A673 (cell line): ENCODE measurements around the gene PARM1. TPM values are rescaled to one million over a fixed set of nuclear protein-coding genes. Genes with fewer than 3 reads are reported as not detected.

Experiments
- BruUV-seq: library from RNA; stranded (reverse); fragments of 400-500 nt; replicated peaks from 2 replicates; lab custom pipeline; 2021; lab: Mats Ljungman, UMichigan
- CTCF ChIA-PET: fragments of 300-600 bp; sonication (Branson Sonifier 250); formaldehyde crosslinking; loops from one replicate; lab custom pipeline; 2022; ENCODE audit warnings: antibody characterized with exemption; lab: Charles Lee
- POLR2A ChIA-PET: fragments of 300-600 bp; sonication (Branson Sonifier 250); formaldehyde crosslinking; loops from one replicate; lab custom pipeline; 2022; ENCODE audit warnings: antibody characterized with exemption; ENCODE audit not compliant: low non-redundant PET; lab: Charles Lee
- DNase-seq: peaks from one replicate; pipeline ENCODE4 v3.0.0-alpha.2; 2015; ENCODE audit warnings: low spot score
- H3K27ac ChIP-seq: fragments of 200-600 bp; sonication (generic); 2 replicates; pipeline ENCODE4 v1.5.1; 2016; ENCODE audit warnings: mixed run types, low read depth, mild to moderate bottlenecking, mixed read lengths, antibody characterized with exemption, low read length; ENCODE audit not compliant: poor library complexity, severe bottlenecking
- H3K27me3 ChIP-seq: fragments of 200-600 bp; sonication (generic); replicated peaks from 2 replicates; pipeline ENCODE4 v1.6.1; 2017; ENCODE audit warnings: mixed run types, low read depth, mild to moderate bottlenecking, mixed read lengths, antibody characterized with exemption, low read length; ENCODE audit not compliant: insufficient read depth, poor library complexity
- H3K36me3 ChIP-seq: fragments of 200-600 bp; sonication (generic); 2 replicates; pipeline ENCODE4 v1.6.1; 2016; ENCODE audit warnings: mixed run types, mild to moderate bottlenecking, mixed read lengths, antibody characterized with exemption, low read length; ENCODE audit not compliant: insufficient read depth, poor library complexity, severe bottlenecking
- H3K4me1 ChIP-seq: fragments of 200-600 bp; sonication (generic); 2 replicates; pipeline ENCODE4 v1.6.1; 2017; ENCODE audit warnings: mixed run types, mild to moderate bottlenecking, mixed read lengths, antibody characterized with exemption, low read length; ENCODE audit not compliant: insufficient read depth, poor library complexity, severe bottlenecking
- H3K4me3 ChIP-seq: fragments of 200-600 bp; sonication (generic); 2 replicates; pipeline ENCODE4 v1.5.1; 2016; ENCODE audit warnings: low read depth, mixed run types, mild to moderate bottlenecking, mixed read lengths, low read length; ENCODE audit not compliant: poor library complexity, severe bottlenecking
- H3K9me3 ChIP-seq: fragments of 200-600 bp; sonication (generic); 2 replicates; pipeline ENCODE4 v1.6.1; 2016; ENCODE audit warnings: mixed run types, low read depth, mild to moderate bottlenecking, mixed read lengths, antibody characterized with exemption, low read length; ENCODE audit not compliant: poor library complexity, severe bottlenecking
- CTCF ChIP-seq: fragments of 300-800, 200-600 bp; sonication (generic); conservative IDR thresholded peaks from 2 replicates; pipeline ENCODE4 v1.5.1; 2017; ENCODE audit warnings: low read depth, mild to moderate bottlenecking, antibody characterized with exemption, low read length, moderate library complexity, mixed read lengths
- EZH2 ChIP-seq: fragments of 200-600 bp; sonication (generic); IDR thresholded peaks from 2 replicates; pipeline ENCODE4 v1.6.1; 2017; ENCODE audit warnings: borderline replicate concordance, low read depth, mild to moderate bottlenecking, mixed read lengths, antibody characterized with exemption, low read length; ENCODE audit not compliant: poor library complexity, severe bottlenecking
- intact Hi-C: fragments of 100-400 bp; cut with micrococcal nuclease; formaldehyde crosslinking; loops from one replicate; pipeline ENCODE4 v1.10.0; 2022; ENCODE audit not compliant: unreplicated experiment
- total RNA-seq: library from RNA; stranded (reverse); gene quantifications from 2 replicates; pipeline ENCODE4 v1.2.3, GENCODE V29; 2021

Gene PARM1
- total RNA-seq, 1 experiment from 2014 or later: 12.3 TPM

GRCh38 chr4:74964311-74964710 is 31.4 kb downstream of the PARM1 start:
- POLR2A ChIA-PET: no interaction called here
- no peak overlapping the region for H3K4me3 ChIP-seq
- no peaks in the 10 kb centered on the region for H3K36me3 ChIP-seq
- H3K27me3 ChIP-seq: no peaks in the 10 kb centered on the region
- H3K27ac ChIP-seq: no peak overlapping the region
- intact Hi-C loops: no loop called here
- H3K4me1 ChIP-seq: no peaks in the 10 kb centered on the region
- CTCF ChIA-PET: no interaction called here
- no peak for DNase-seq
- no peak for TF ChIP-seq CTCF
- TF ChIP-seq EZH2: no peak
- BruUV-seq: no TSS peak
- no peaks in the 10 kb centered on the region for H3K9me3 ChIP-seq

GRCh38 chr4:74967324-74967723 is 34.4 kb downstream of the PARM1 start:
- CTCF ChIA-PET: no interaction called here
- Histone ChIP-seq H3K9me3 (no peaks in the 10 kb centered on the region), H3K4me1 (no peaks in the 10 kb centered on the region), H3K27me3 (no peaks in the 10 kb centered on the region), H3K27ac (no peak overlapping the region), H3K36me3 (no peaks in the 10 kb centered on the region), H3K4me3 (no peak overlapping the region)
- POLR2A ChIA-PET: no interaction called here
- BruUV-seq: no TSS peak
- DNase-seq: no peak
- intact Hi-C loops: no loop called here
- TF ChIP-seq CTCF (no peak), EZH2 (no peak)

GRCh38 chr4:74968456-74969164 is 35.7 kb downstream of the PARM1 start:
- Histone ChIP-seq H3K9me3 (no peaks in the 10 kb centered on the region), H3K27ac (no peak overlapping the region), H3K4me1 (no peaks in the 10 kb centered on the region), H3K36me3 (no peaks in the 10 kb centered on the region), H3K27me3 (no peaks in the 10 kb centered on the region), H3K4me3 (no peak overlapping the region)
- no TSS peak for BruUV-seq
- intact Hi-C loops: no loop called here
- DNase-seq: no peak
- TF ChIP-seq EZH2 (no peak), CTCF (no peak)
- ChIA-PET CTCF (no interaction called here), POLR2A (no interaction called here)
